Heart right ventricle (tissue), 16 donors: ENCODE results near the gene CYTH1. TPM values are rescaled to one million over a fixed set of nuclear protein-coding genes. Genes with fewer than 3 reads are reported as not detected.
A peak's percentile ranks its signal among the peaks of the same experiment; 100 is the strongest.

Experiments
- ATAC-seq, 8 donors: fragments of 200-7000 bp; cut with Tn5 transposase; one replicate each; pipeline ENCODE4 v1.9.1; 2020; ENCODE audit warnings: mild to moderate bottlenecking in 8 of 8, moderate library complexity in 8 of 8, moderate number of reproducible peaks in 1 of 8
- DNase-seq, 2 donors: peaks; one replicate each; pipeline ENCODE4 v3.0.0-alpha.2; 2020
- H3K27ac ChIP-seq, 10 donors: fragments of 200-600 bp; sonication (generic) in 2 of 10; one replicate each; pipeline versions ENCODE4 v1.5.0 to v1.8.0; 2020 to 2022; ENCODE audit warnings: mild to moderate bottlenecking in 3 of 10
- H3K27me3 ChIP-seq, 7 donors: fragments of 200-600 bp; one replicate each; pipeline ENCODE4 v1.8.0; 2021 to 2022; ENCODE audit warnings: mild to moderate bottlenecking in 2 of 7
- H3K36me3 ChIP-seq, 9 donors: fragments of 200-600 bp; sonication (generic) in 1 of 9; one replicate each; pipeline versions ENCODE4 v1.5.0 to v1.8.0; 2020 to 2022; ENCODE audit warnings: mild to moderate bottlenecking in 2 of 9
- H3K4me1 ChIP-seq, 9 donors: fragments of 200-600 bp; sonication (generic) in 1 of 9; one replicate each; pipeline versions ENCODE4 v1.5.0 to v1.8.0; 2020 to 2022; ENCODE audit warnings: mild to moderate bottlenecking in 4 of 9
- H3K4me3 ChIP-seq, 10 donors: fragments of 200-600 bp; sonication (generic) in 2 of 10; one replicate each; pipeline versions ENCODE4 v1.5.0 to v1.8.0; 2020 to 2022; ENCODE audit warnings: mild to moderate bottlenecking in 7 of 10, moderate library complexity in 2 of 10
- H3K9me3 ChIP-seq, 11 donors: fragments of 200-600 bp in 10 of 11; sonication (generic) in 2 of 11; one replicate each; pipeline versions ENCODE4 v1.5.0 to v1.8.0; 2013 to 2022; ENCODE audit warnings: mild to moderate bottlenecking in 2 of 11, control low read depth in 1 of 11, moderate library complexity in 1 of 11
- CTCF ChIP-seq, 9 donors: fragments of 200-600 bp; sonication (generic) in 2 of 9; IDR thresholded peaks; one replicate each; pipeline versions ENCODE4 v1.5.0 to v1.8.0; 2021 to 2022; ENCODE audit warnings: antibody characterized with exemption in 9 of 9, mild to moderate bottlenecking in 5 of 9, moderate library complexity in 1 of 9
- WGBS, 2 donors: extraction: QIAGEN DNeasy Blood & Tissue Kit; methylation state at CpG; one replicate each; pipeline ENCODE4 v1.1.7; 2013; ENCODE audit warnings: inconsistent platforms in 1 of 2; 5-methylcytosine and 5-hydroxymethylcytosine counted together
- intact Hi-C, 10 donors: fragments of 100-400 bp; cut with DNase I; formaldehyde crosslinking; loops; one replicate each; pipeline versions ENCODE4 v1.11.1 to v1.14.2; 2022
- polyA plus RNA-seq, 2 donors: library from polyadenylated mRNA; stranded (reverse); fragments of 200-250 nt; gene quantifications; one replicate each; pipeline ENCODE4 v1.2.3, GENCODE V29; 2013
- total RNA-seq, 10 donors: library from RNA; stranded (reverse); fragmentation: NEBNext Ultra II Directional in 3 of 10; extraction: Animal tissue kit (Norgen Biotek cat#: 25700) in 3 of 10; gene quantifications; one replicate each; pipeline versions ENCODE4 v1.2.1 to v1.2.4, GENCODE V29; 2021 to 2023
- donor health status: Arrhythmogenic right ventricular cardiomyopathy.
- donor health status: ischemic (EF 13 %, LVEDD 7.1; RV severe dilation, severe dysfunction).
- donor health status: healthy with polysubstance abuse.
- donor health status: DM: no; HTN: yes; CAD: no.
- donor health status: DM: no; HTN: no; CAD: no.
- donor health status: ischemic (EF 25% LVEDD 6.9; RV normal size, moderate dysfunction).
- donor health status: ischemic (EF 25% LVEDD 5.7; RV mildly dilated, moderate dysfunction).
- donor health status: healthy.
- donor health status: DM: yes; HTN: yes; CAD: no.
- donor health status: Ischemic cardiomyopathy.
- donor health status: ischemic (EF 35%, LVEDD 5.7; RV mildly dilated, moderate dysfunction).
- donor health status: nonischemic (EF 11% LVEDD 7.7; RV severe dilation, severe dysfunction).
- donor health status: DM: yes; HTN: yes; CAD: no.
- donor health status: PGD.
- donor health status: ischemic (EF 29% LVEDD 5.4; RV normal size, mild dysfunction).
- donor health status: nonischemic (EF 23%, LVEDD 6.1; RV moderate dilation, normal function).

CYTH1 gene
- total and polyA plus RNA-seq, 12 donors: 22.3 to 46.9 (median 32.5) TPM

GRCh38 chr17:78652024-78652423, 130.0 kb downstream of the CYTH1 start:
- no peak for DNase-seq
- Histone ChIP-seq H3K27ac (peak overlapping the region in 1 of 10 donors; percentile 79), H3K4me1 (peaks cover 0 to 38% (median 0%) of the 10 kb centered on the region in 9 donors), H3K27me3 (no peaks in the 10 kb centered on the region), H3K4me3 (no peak overlapping the region), H3K36me3 (no peaks in the 10 kb centered on the region), H3K9me3 (peaks cover 0 to 13% (median 0%) of the 10 kb centered on the region in 11 donors)
- 96% methylated on average over 1 of the region's 1 CpG for WGBS, 2 donors
- TF ChIP-seq CTCF (IDR thresholded peaks at IDR 0.05): no peak
- intact Hi-C loops: no loop called here
- no peak for ATAC-seq

GRCh38 chr17:78651554-78651953, 130.5 kb downstream of the CYTH1 start:
- 85 to 89% methylated on average over 1 of the region's 1 CpG for whole genome bisulfite sequencing, 2 donors
- DNase-seq (no peak), ATAC-seq (no peak)
- H3K4me1 ChIP-seq: peaks cover 0 to 43% (median under 1%) of the 10 kb centered on the region in 9 donors
- H3K27me3 ChIP-seq: no peaks in the 10 kb centered on the region
- H3K27ac ChIP-seq: peak overlapping the region in 1 of 10 donors; percentile 79
- no peaks in the 10 kb centered on the region for H3K36me3 ChIP-seq
- peaks cover 0 to 13% (median 0%) of the 10 kb centered on the region in 11 donors for H3K9me3 ChIP-seq
- TF ChIP-seq CTCF (IDR thresholded peaks at IDR 0.05): no peak
- intact Hi-C loops: no loop called here
- H3K4me3 ChIP-seq: no peak overlapping the region

GRCh38 chr17:78650093-78650715, 131.9 kb downstream of the CYTH1 start:
- Histone ChIP-seq H3K36me3 (no peaks in the 10 kb centered on the region), H3K4me3 (no peak overlapping the region), H3K4me1 (peaks cover 0 to 55% (median 12%) of the 10 kb centered on the region in 9 donors), H3K27ac (peak overlapping the region in 1 of 10 donors; percentile 5), H3K27me3 (peaks cover 0 to under 1% (median 0%) of the 10 kb centered on the region in 7 donors), H3K9me3 (peaks cover 0 to 13% (median 0%) of the 10 kb centered on the region in 11 donors)
- 68 to 80% methylated on average over 11 of the region's 11 CpGs for WGBS, 2 donors
- ATAC-seq (no peak), DNase-seq (no peak)
- intact Hi-C loops: no loop called here
- TF ChIP-seq CTCF (IDR thresholded peaks at IDR 0.05): no peak

GRCh38 chr17:78648293-78648692, 133.8 kb downstream of the CYTH1 start:
- no peak for ATAC-seq
- DNase-seq: no peak
- intact Hi-C loops: no loop called here
- TF ChIP-seq CTCF (IDR thresholded peaks at IDR 0.05): no peak
- H3K9me3 ChIP-seq: peaks cover 0 to 13% (median 0%) of the 10 kb centered on the region in 11 donors
- H3K4me3 ChIP-seq: no peak overlapping the region
- H3K4me1 ChIP-seq: peaks cover 0 to 54% (median 14%) of the 10 kb centered on the region in 9 donors
- H3K36me3 ChIP-seq: no peaks in the 10 kb centered on the region
- H3K27ac ChIP-seq: peak overlapping the region in 1 of 10 donors; percentile 90
- H3K27me3 ChIP-seq: peaks cover 0 to 4% (median 0%) of the 10 kb centered on the region in 7 donors
- 90 to 94% methylated on average over 5 of the region's 5 CpGs for WGBS, 2 donors
